K562 (cell line): Measurements from ENCODE around the gene SPATA25. TPM values are rescaled to one million over a fixed set of nuclear protein-coding genes. Genes with fewer than 3 reads are reported as not detected.

Experiments used
- ATAC-seq: fragments of 200-7000 bp; cut with Tn5 transposase; 3 replicates; pipeline ENCODE4 v1.9.1; 2020; ENCODE audit warnings: moderate library complexity
- BruUV-seq: library from RNA; stranded (reverse); fragments of 400-500 nt; replicated peaks from 2 replicates; lab custom pipeline; 2021; lab: Mats Ljungman, UMichigan
- CTCF ChIA-PET: fragments of 300-600 bp; formaldehyde crosslinking; extraction: SDS; loops from one replicate; lab custom pipeline; 2021; ENCODE audit warnings: low intra/inter-chr PET ratio; lab: Yijun Ruan, JAX
- POLR2A ChIA-PET: fragments of 300-600, 350-650 bp; sonication (Branson Sonifier 250); formaldehyde crosslinking; extraction: SDS; loops from one replicate; lab custom pipeline; 2021; ENCODE audit warnings: antibody characterized with exemption, inconsistent platforms; lab: Yijun Ruan, JAX
- DNase-seq, 4 experiments: peaks; one replicate each; pipeline versions ENCODE4 v3.0.0 to v3.0.0-alpha.2; 2011 to 2018; ENCODE audit warnings: low spot score in 3 of 4, mixed read lengths in 3 of 4; ENCODE audit errors: extremely low read depth in 1 of 4
- FAIRE-seq: peaks from 2 replicates; lab custom pipeline; 2011; peaks lifted over from hg19 to GRCh38; lab: Jason Lieb, UNC
- H2AFZ ChIP-seq: 2 replicates; pipeline ENCODE4 v1.6.0; 2011; ENCODE audit warnings: low read depth, low read length, control low read depth, inconsistent platforms
- H3K27ac ChIP-seq: fragments of 200-600 bp; 3 replicates; pipeline ENCODE4 v1.8.0; 2011; ENCODE audit warnings: low read depth, mild to moderate bottlenecking, control low read depth, inconsistent platforms, low read length, moderate library complexity, mixed read lengths; ENCODE audit errors: extremely low read depth
- H3K27me3 ChIP-seq, 2 experiments: fragments of 300-600 bp in 1 of 2; 2 replicates in 1 of 2; 3 replicates in 1 of 2; pipeline versions ENCODE4 v1.6.0 to v1.8.0; 2011; ENCODE audit warnings: inconsistent platforms in 2 of 2, low read length in 2 of 2, mild to moderate bottlenecking in 1 of 2, mixed read lengths in 1 of 2, moderate library complexity in 1 of 2; ENCODE audit not compliant: control insufficient read depth in 2 of 2, insufficient read depth in 2 of 2
- H3K36me3 ChIP-seq: fragments of 300-600 bp; 3 replicates; pipeline ENCODE4 v1.8.0; 2011; ENCODE audit warnings: mild to moderate bottlenecking, low read length, inconsistent platforms; ENCODE audit not compliant: control insufficient read depth, insufficient read depth
- H3K4me1 ChIP-seq, 2 experiments: fragments of 200-600 bp in 1 of 2; replicated peaks in 1 of 2; 2 replicates in 1 of 2; 3 replicates in 1 of 2; pipeline versions ENCODE4 v1.5.1 to v1.8.0; 2011; ENCODE audit warnings: inconsistent platforms in 2 of 2, low read length in 2 of 2, mild to moderate bottlenecking in 1 of 2, mixed read lengths in 1 of 2, moderate library complexity in 1 of 2; ENCODE audit not compliant: control insufficient read depth in 2 of 2, insufficient read depth in 2 of 2
- H3K4me2 ChIP-seq: 2 replicates; pipeline ENCODE4 v1.6.1; 2011; ENCODE audit warnings: low read length, control low read depth, inconsistent platforms, mixed read lengths; ENCODE audit not compliant: insufficient read depth
- H3K4me3 ChIP-seq: fragments of 200-600 bp; sonication (generic), shearing (Covaris generic); 2 replicates; pipeline ENCODE4 v1.5.1; 2016; ENCODE audit warnings: control low read depth, inconsistent platforms
- H3K79me2 ChIP-seq: fragments of 200-600 bp; 3 replicates; pipeline ENCODE4 v1.8.0; 2011; ENCODE audit warnings: low read length, inconsistent platforms; ENCODE audit not compliant: control insufficient read depth, insufficient read depth
- H3K9ac ChIP-seq, 2 experiments: 2 replicates each; pipeline versions ENCODE4 v1.6.0 to v1.6.1; 2011; ENCODE audit warnings: low read depth in 2 of 2, low read length in 2 of 2, control low read depth in 1 of 2, inconsistent platforms in 1 of 2, mild to moderate bottlenecking in 1 of 2, mixed read lengths in 1 of 2; ENCODE audit not compliant: insufficient read depth in 1 of 2
- H3K9me1 ChIP-seq: one replicate; pipeline ENCODE4 v1.6.0; 2011; ENCODE audit warnings: inconsistent platforms, mild to moderate bottlenecking, low read length, moderate library complexity; ENCODE audit not compliant: control insufficient read depth, insufficient read depth
- H3K9me3 ChIP-seq: replicated peaks from 2 replicates; pipeline ENCODE4 v1.5.1; 2011; ENCODE audit warnings: low read depth, low read length, inconsistent platforms; ENCODE audit not compliant: control insufficient read depth, insufficient read depth
- H4K20me1 ChIP-seq: replicated peaks from 2 replicates; pipeline ENCODE4 v1.6.1; 2011; ENCODE audit warnings: low read length, inconsistent platforms, mixed read lengths; ENCODE audit not compliant: control insufficient read depth, insufficient read depth
- ADNP ChIP-seq: fragments of 200-800 bp; sonication (Bioruptor generic); IDR thresholded peaks from 2 replicates; pipeline ENCODE4 v1.6.1; 2016; ENCODE audit warnings: missing genetic modification characterization, missing compliant biosample characterization
- BCOR ChIP-seq: fragments of 450-650 bp; IDR thresholded peaks from 2 replicates; pipeline ENCODE4 v1.6.1; 2016
- CUX1 ChIP-seq: fragments of 200-800 bp; sonication (Bioruptor generic); IDR thresholded peaks from 2 replicates; pipeline ENCODE4 v1.6.1; 2016; ENCODE audit warnings: missing genetic modification characterization, missing compliant biosample characterization
- DIDO1 ChIP-seq: fragments of 450-650 bp; IDR thresholded peaks from 2 replicates; pipeline ENCODE4 v1.6.1; 2016; ENCODE audit warnings: low read depth, missing biosample characterization, missing genetic modification characterization
- HNRNPUL1 ChIP-seq: fragments of 200-400 bp; formaldehyde crosslinking; IDR thresholded peaks from 2 replicates; pipeline ENCODE4 v1.6.1; 2017; ENCODE audit warnings: low read length
- RBM25 ChIP-seq: fragments of 200-400 bp; formaldehyde crosslinking; IDR thresholded peaks from 2 replicates; pipeline ENCODE4 v1.6.1; 2018; ENCODE audit warnings: low read length, low read depth, moderate library complexity; ENCODE audit not compliant: severe bottlenecking
- ZFP91 ChIP-seq: sonication (generic); formaldehyde crosslinking; IDR thresholded peaks from 2 replicates; pipeline ENCODE4 v1.8.0; 2022; ENCODE audit warnings: mild to moderate bottlenecking, missing genetic modification reagents
- in situ Hi-C: fragments of 300-500 bp; cut with MboI; formaldehyde crosslinking; loops from 4 replicates; pipeline ENCODE4 v1.15.0; 2018; ENCODE audit warnings: inconsistent platforms, mixed read lengths
- intact Hi-C: fragments of 100-400 bp; cut with micrococcal nuclease; formaldehyde crosslinking; loops from 2 replicates; pipeline ENCODE4 v1.14.2; 2022
- polyA plus RNA-seq, 8 experiments: library from polyadenylated mRNA; depleted of rRNA in 4 of 8; stranded (reverse) in 5 of 8; unstranded in 3 of 8; fragments of >200 nt; fragmentation: Nextera tagmentation in 2 of 8; fragmentation: Illumina TruSeq in 1 of 8; extraction: Ambion mirVana in 2 of 8; extraction: Trizol in 1 of 8; gene quantifications; 2 replicates each; pipeline versions ENCODE4 v1.2.1 to v1.2.3, GENCODE V29; 2011 to 2014; ENCODE audit warnings: inconsistent platforms in 1 of 8, missing spikeins in 1 of 8
- total RNA-seq, 7 experiments: library from RNA; depleted of rRNA in 6 of 7; stranded (reverse); fragments of >200 nt in 6 of 7; fragmentation: Illumina TruSeq in 2 of 7; extraction: Trizol in 2 of 7; gene quantifications; 2 replicates each; pipeline versions ENCODE4 v1.2.1 to v1.2.3, GENCODE V29; 2011 to 2021; ENCODE audit warnings: low replicate concordance in 1 of 7

SPATA25 gene
- total and polyA plus RNA-seq, 9 of the 15 experiments (the other 6 are each of a cell fraction or from before 2014, with no cell fraction given), result 0.21 to 0.95 (median 0.53) TPM; not detected in 3

GRCh38 chr20:45851501-45851900 is 35.9 kb downstream of the SPATA25 start:
- Histone ChIP-seq H3K79me2 (peaks cover 8% of the 10 kb centered on the region), H3K9me1 (no peaks in the 10 kb centered on the region), H3K36me3 (peaks cover 14% of the 10 kb centered on the region; the same call in 2 of the 3 replicates), H3K4me2 (peak overlapping the region; percentile 33), H4K20me1 (no peaks in the 10 kb centered on the region), H3K27ac (peak overlapping the region; percentile 63), H3K4me3 (no peak overlapping the region), H3K4me1 (peaks cover 18 to 23% of the 10 kb centered on the region in 2 experiments; a peak in 4 of 5 replicates), H2AFZ (no peak overlapping the region), H3K9me3 (peaks cover 5% of the 10 kb centered on the region), H3K9ac (peak overlapping the region in 1 of 2 experiments; percentile 6; a peak in 1 of 4 replicates), H3K27me3 (no peaks in the 10 kb centered on the region)
- BruUV-seq, result no TSS peak
- DNase-seq (no peak), FAIRE-seq (no peak), ATAC-seq (no peak)
- ChIA-PET CTCF (no interaction called here), POLR2A (interaction anchor here (0.7 to 2.3 kb wide), 3 partner anchors 10 to 44 kb away, joined by 3 to 19 read pairs (median 3); no protein-coding TSS in a partner anchor)
- intact Hi-C loops (no loop called here), in situ Hi-C loops (no loop called here)
- TF ChIP-seq ZFP91 (0 out of 2 replicates have a peak, but pooled peaks have one; percentile 37), CUX1 (peak; percentile 9; the same call in 1 of the 2 replicates), ADNP (tag) (peak; percentile 74), HNRNPUL1 (no peak), DIDO1 (no peak), BCOR (peak; percentile 71; the same call in 1 of the 2 replicates), RBM25 (peak; percentile 96)
